Neural progenitor cell (in vitro differentiated cells): ENCODE measurements around the gene NUP214. TPM values are rescaled to one million over a fixed set of nuclear protein-coding genes. Genes with fewer than 3 reads are reported as not detected.

Source experiments
- DNase-seq: peaks from one replicate; pipeline ENCODE4 v3.0.0-alpha.2; 2016; ENCODE audit warnings: low spot score
- H2AFZ ChIP-seq: fragments of 200-600 bp; sonication (generic); replicated peaks from 2 replicates; pipeline ENCODE4 v1.6.1; 2016; ENCODE audit warnings: antibody characterized with exemption
- H3F3A ChIP-seq: fragments of 200-600 bp; sonication (generic); 2 replicates; pipeline ENCODE4 v1.6.1; 2016; ENCODE audit warnings: antibody characterized with exemption, low read depth
- H3K27ac ChIP-seq: fragments of 200-600 bp; sonication (generic); 2 replicates; pipeline ENCODE4 v1.5.1; 2016; ENCODE audit warnings: mild to moderate bottlenecking
- H3K27me3 ChIP-seq: fragments of 200-600 bp; sonication (generic); 2 replicates; pipeline ENCODE4 v1.6.1; 2016; ENCODE audit warnings: mild to moderate bottlenecking, moderate library complexity
- H3K36me3 ChIP-seq: fragments of 200-600 bp; sonication (generic); 2 replicates; pipeline ENCODE4 v1.5.1; 2016
- H3K4me1 ChIP-seq: fragments of 200-600 bp; sonication (generic); 2 replicates; pipeline ENCODE4 v1.6.1; 2016; ENCODE audit warnings: mixed run types
- H3K4me2 ChIP-seq: fragments of 200-600 bp; sonication (generic); 2 replicates; pipeline ENCODE4 v1.6.1; 2016
- H3K4me3 ChIP-seq: fragments of 200-600 bp; sonication (generic); 2 replicates; pipeline ENCODE4 v1.5.1; 2016
- H3K79me2 ChIP-seq: fragments of 200-600 bp; sonication (generic); 2 replicates; pipeline ENCODE4 v1.6.1; 2016; ENCODE audit warnings: low read depth
- H3K9ac ChIP-seq: fragments of 200-600 bp; sonication (generic); 2 replicates; pipeline ENCODE4 v1.6.1; 2016
- H3K9me3 ChIP-seq: fragments of 200-600 bp; sonication (generic); 2 replicates; pipeline ENCODE4 v1.5.1; 2016; ENCODE audit warnings: low read depth
- H4K20me1 ChIP-seq: fragments of 200-600 bp; sonication (generic); 2 replicates; pipeline ENCODE4 v1.6.1; 2016; ENCODE audit warnings: low read depth
- H3K27ac Mint-ChIP-seq: 3 replicates; pipeline ENCODE4 v1.8.0; 2021; ENCODE audit warnings: mixed read lengths
- H3K27me3 Mint-ChIP-seq: 2 replicates; pipeline ENCODE4 v1.8.0; 2022; ENCODE audit warnings: low read depth, mild to moderate bottlenecking, inconsistent platforms, moderate library complexity, mixed read lengths; ENCODE audit not compliant: insufficient read depth
- H3K36me3 Mint-ChIP-seq: 3 replicates; pipeline ENCODE4 v1.8.0; 2021; ENCODE audit warnings: mixed read lengths
- H3K4me1 Mint-ChIP-seq: 3 replicates; pipeline ENCODE4 v1.8.0; 2021; ENCODE audit warnings: mixed read lengths
- H3K4me3 Mint-ChIP-seq: 3 replicates; pipeline ENCODE4 v1.8.0; 2021; ENCODE audit warnings: mild to moderate bottlenecking, moderate library complexity, mixed read lengths
- H3K9me3 Mint-ChIP-seq: 3 replicates; pipeline ENCODE4 v1.8.0; 2020; ENCODE audit warnings: mixed read lengths
- EZH2 ChIP-seq: fragments of 200-600 bp; sonication (generic); IDR thresholded peaks from 2 replicates; pipeline ENCODE4 v1.6.1; 2017; ENCODE audit warnings: antibody characterized with exemption, mild to moderate bottlenecking, moderate library complexity
- EZH2phosphoT487 ChIP-seq: fragments of 200-600 bp; sonication (generic); IDR thresholded peaks from 2 replicates; pipeline ENCODE4 v1.6.1; 2017; ENCODE audit warnings: antibody characterized with exemption
- total RNA-seq: library from RNA; depleted of rRNA; stranded (reverse); fragments of >200 nt; gene quantifications from 2 replicates; pipeline ENCODE4 v1.2.3, GENCODE V29; 2015; ENCODE audit warnings: low replicate concordance
- TF ChIP-seq, protein P1 (sequence below): fragments of 200-600 bp; sonication (generic); IDR thresholded peaks from 2 replicates; pipeline ENCODE4 v1.5.1; 2017; ENCODE audit warnings: antibody characterized with exemption, mild to moderate bottlenecking

NUP214 gene
- total RNA-seq, 1 donor from 2014 or later, result 37.6 TPM

GRCh38 chr9:131271506-131271931 lies 146.1 kb downstream of the NUP214 start:
- Histone ChIP-seq H3K27me3 (peaks cover 25% of the 10 kb centered on the region), H3K9me3 (no peaks in the 10 kb centered on the region), H3F3A (peaks cover 17% of the 10 kb centered on the region), H3K4me1 (peaks cover 19% of the 10 kb centered on the region), H4K20me1 (peaks cover 12% of the 10 kb centered on the region), H3K9ac (no peak overlapping the region), H3K27ac (no peak overlapping the region), H3K4me3 (no peak overlapping the region), H3K4me2 (no peak overlapping the region), H3K36me3 (no peaks in the 10 kb centered on the region), H2AFZ (no peak overlapping the region), H3K79me2 (no peaks in the 10 kb centered on the region)
- TF ChIP-seq EZH2 (no peak), EZH2phosphoT487 (no peak)
- TF ChIP-seq, protein P1, sequence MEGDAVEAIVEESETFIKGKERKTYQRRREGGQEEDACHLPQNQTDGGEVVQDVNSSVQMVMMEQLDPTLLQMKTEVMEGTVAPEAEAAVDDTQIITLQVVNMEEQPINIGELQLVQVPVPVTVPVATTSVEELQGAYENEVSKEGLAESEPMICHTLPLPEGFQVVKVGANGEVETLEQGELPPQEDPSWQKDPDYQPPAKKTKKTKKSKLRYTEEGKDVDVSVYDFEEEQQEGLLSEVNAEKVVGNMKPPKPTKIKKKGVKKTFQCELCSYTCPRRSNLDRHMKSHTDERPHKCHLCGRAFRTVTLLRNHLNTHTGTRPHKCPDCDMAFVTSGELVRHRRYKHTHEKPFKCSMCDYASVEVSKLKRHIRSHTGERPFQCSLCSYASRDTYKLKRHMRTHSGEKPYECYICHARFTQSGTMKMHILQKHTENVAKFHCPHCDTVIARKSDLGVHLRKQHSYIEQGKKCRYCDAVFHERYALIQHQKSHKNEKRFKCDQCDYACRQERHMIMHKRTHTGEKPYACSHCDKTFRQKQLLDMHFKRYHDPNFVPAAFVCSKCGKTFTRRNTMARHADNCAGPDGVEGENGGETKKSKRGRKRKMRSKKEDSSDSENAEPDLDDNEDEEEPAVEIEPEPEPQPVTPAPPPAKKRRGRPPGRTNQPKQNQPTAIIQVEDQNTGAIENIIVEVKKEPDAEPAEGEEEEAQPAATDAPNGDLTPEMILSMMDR, result no peak
- peaks cover 17% of the 10 kb centered on the region for H3K27me3 Mint-ChIP-seq
- H3K9me3 Mint-ChIP-seq, result no peaks in the 10 kb centered on the region
- DNase-seq, result no peak
- no peak overlapping the region for H3K4me3 Mint-ChIP-seq
- no peak overlapping the region for H3K27ac Mint-ChIP-seq
- H3K36me3 Mint-ChIP-seq, result no peaks in the 10 kb centered on the region
- peaks cover 25% of the 10 kb centered on the region for H3K4me1 Mint-ChIP-seq

GRCh38 chr9:131272212-131272611 lies 146.8 kb downstream of the NUP214 start:
- Mint-ChIP-seq H3K27ac (no peak overlapping the region), H3K4me3 (no peak overlapping the region), H3K36me3 (no peaks in the 10 kb centered on the region), H3K27me3 (peaks cover 17% of the 10 kb centered on the region), H3K9me3 (no peaks in the 10 kb centered on the region), H3K4me1 (peaks cover 25% of the 10 kb centered on the region)
- peaks cover 19% of the 10 kb centered on the region for H3K4me1 ChIP-seq
- no peaks in the 10 kb centered on the region for H3K36me3 ChIP-seq
- no peak for TF ChIP-seq EZH2
- TF ChIP-seq, protein P1, result no peak
- TF ChIP-seq EZH2phosphoT487, result no peak
- H2AFZ ChIP-seq, result no peak overlapping the region
- no peak overlapping the region for H3K4me3 ChIP-seq
- H3K27ac ChIP-seq, result no peak overlapping the region
- H3K9me3 ChIP-seq, result no peaks in the 10 kb centered on the region
- peaks cover 32% of the 10 kb centered on the region for H3K27me3 ChIP-seq
- DNase-seq, result no peak
- H3K4me2 ChIP-seq, result no peak overlapping the region
- peaks cover 12% of the 10 kb centered on the region for H4K20me1 ChIP-seq
- peaks cover 17% of the 10 kb centered on the region for H3F3A ChIP-seq
- H3K9ac ChIP-seq, result no peak overlapping the region
- H3K79me2 ChIP-seq, result no peaks in the 10 kb centered on the region

DNA sequence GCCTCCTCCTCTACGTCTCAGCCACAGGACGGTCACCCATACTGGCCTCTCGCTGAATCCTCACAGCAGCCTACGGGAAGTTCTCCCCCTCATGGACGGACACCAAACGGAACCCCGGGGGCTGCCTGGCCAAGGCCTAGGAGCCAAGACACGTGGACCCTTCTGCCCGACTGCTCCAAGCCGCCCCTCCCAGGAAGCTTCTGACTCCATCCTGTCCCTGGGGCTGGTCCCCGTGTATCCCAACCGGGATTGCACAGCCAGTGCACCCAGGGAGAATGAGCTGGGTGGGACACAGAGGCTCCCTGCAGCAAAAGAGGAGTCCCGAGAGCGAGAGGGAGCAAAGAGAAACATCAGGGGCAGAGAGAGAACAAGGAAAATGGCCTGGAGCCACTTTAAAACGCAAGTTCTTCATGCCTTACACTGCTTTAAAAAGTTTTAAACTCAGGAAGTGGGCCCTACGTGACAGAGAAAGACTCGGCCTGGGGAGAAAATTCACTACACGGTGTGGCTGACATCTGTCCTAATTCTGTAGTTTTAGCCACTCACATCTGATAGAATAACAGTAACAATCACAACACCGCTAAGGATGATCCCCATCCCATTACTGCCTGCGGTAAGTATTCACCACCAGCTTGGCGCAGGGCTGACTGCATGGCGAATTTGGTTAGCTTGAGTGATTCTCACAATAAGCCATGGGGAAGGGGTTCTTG lies 147.9 kb downstream of the NUP214 start:
- no peak overlapping the region for H3K4me3 ChIP-seq
- H3K36me3 ChIP-seq, result no peaks in the 10 kb centered on the region
- TF ChIP-seq, protein P1, result no peak
- no peak for TF ChIP-seq EZH2
- TF ChIP-seq EZH2phosphoT487, result no peak
- H3K79me2 ChIP-seq, result no peaks in the 10 kb centered on the region
- Mint-ChIP-seq H3K4me3 (no peak overlapping the region), H3K4me1 (peaks cover 25% of the 10 kb centered on the region), H3K27me3 (peaks cover 20% of the 10 kb centered on the region), H3K36me3 (no peaks in the 10 kb centered on the region), H3K9me3 (no peaks in the 10 kb centered on the region), H3K27ac (no peak overlapping the region)
- no peak overlapping the region for H2AFZ ChIP-seq
- H3F3A ChIP-seq, result peaks cover 17% of the 10 kb centered on the region
- H3K27ac ChIP-seq, result no peak overlapping the region
- no peak overlapping the region for H3K4me2 ChIP-seq
- peaks cover 12% of the 10 kb centered on the region for H4K20me1 ChIP-seq
- no peak overlapping the region for H3K9ac ChIP-seq
- H3K9me3 ChIP-seq, result no peaks in the 10 kb centered on the region
- peaks cover 37% of the 10 kb centered on the region for H3K27me3 ChIP-seq
- H3K4me1 ChIP-seq, result peaks cover 21% of the 10 kb centered on the region
- DNase-seq, result no peak
